ENCODE data around the gene SNAP29.

- TF ChIP-seq, protein P1, sequence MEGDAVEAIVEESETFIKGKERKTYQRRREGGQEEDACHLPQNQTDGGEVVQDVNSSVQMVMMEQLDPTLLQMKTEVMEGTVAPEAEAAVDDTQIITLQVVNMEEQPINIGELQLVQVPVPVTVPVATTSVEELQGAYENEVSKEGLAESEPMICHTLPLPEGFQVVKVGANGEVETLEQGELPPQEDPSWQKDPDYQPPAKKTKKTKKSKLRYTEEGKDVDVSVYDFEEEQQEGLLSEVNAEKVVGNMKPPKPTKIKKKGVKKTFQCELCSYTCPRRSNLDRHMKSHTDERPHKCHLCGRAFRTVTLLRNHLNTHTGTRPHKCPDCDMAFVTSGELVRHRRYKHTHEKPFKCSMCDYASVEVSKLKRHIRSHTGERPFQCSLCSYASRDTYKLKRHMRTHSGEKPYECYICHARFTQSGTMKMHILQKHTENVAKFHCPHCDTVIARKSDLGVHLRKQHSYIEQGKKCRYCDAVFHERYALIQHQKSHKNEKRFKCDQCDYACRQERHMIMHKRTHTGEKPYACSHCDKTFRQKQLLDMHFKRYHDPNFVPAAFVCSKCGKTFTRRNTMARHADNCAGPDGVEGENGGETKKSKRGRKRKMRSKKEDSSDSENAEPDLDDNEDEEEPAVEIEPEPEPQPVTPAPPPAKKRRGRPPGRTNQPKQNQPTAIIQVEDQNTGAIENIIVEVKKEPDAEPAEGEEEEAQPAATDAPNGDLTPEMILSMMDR (IDR thresholded peaks at IDR 0.05 in 4 of 5, conservative IDR thresholded peaks at IDR 0.05 in 1 of 5): no peak
- TF ChIP-seq POLR2A (IDR thresholded peaks at IDR 0.05): no peak
Measured at GRCh38 chr22:20863366-20863765, 4.6 kb downstream of the SNAP29 start.

All from gastrocnemius medialis (tissue), 4 donors.